Adrenal gland (tissue), 12 donors: ENCODE data around the gene ASZ1. TPM values are rescaled to one million over a fixed set of nuclear protein-coding genes. Genes with fewer than 3 reads are reported as not detected.
"Not testable (repeated sequence)": the region's sequence is repeated elsewhere in the genome, so short reads cannot be mapped to it uniquely, and the experiment has no call there.

ENCODE experiments used
- DNase-seq, 7 donors: peaks; one replicate each; pipeline ENCODE4 v3.0.0-alpha.2; 2019 to 2020
- H3K27ac ChIP-seq, 5 donors: fragments of 200-600 bp; sonication (generic) in 4 of 5; 1 replicate in 3 of 5; 2 replicates in 2 of 5; pipeline versions ENCODE4 v1.5.1 to v1.8.0; 2016 to 2020; ENCODE audit warnings: mild to moderate bottlenecking in 1 of 5
- H3K27me3 ChIP-seq: fragments of 200-600 bp; 2 replicates; pipeline ENCODE4 v1.8.0; 2021
- H3K36me3 ChIP-seq, 2 donors: fragments of 200-600 bp; replicated peaks in 1 of 2; 1 replicate in 1 of 2; 2 replicates in 1 of 2; pipeline versions ENCODE4 v1.5.1 to v1.8.0; 2018 to 2022
- H3K4me1 ChIP-seq, 2 donors: fragments of 200-600 bp; replicated peaks in 1 of 2; 1 replicate in 1 of 2; 2 replicates in 1 of 2; pipeline versions ENCODE4 v1.5.1 to v1.8.0; 2018 to 2021
- H3K4me3 ChIP-seq, 4 donors: fragments of 200-600 bp; sonication (generic) in 3 of 4; one replicate each; pipeline ENCODE4 v1.5.1; 2016 to 2018
- H3K9me3 ChIP-seq, 3 donors: fragments of 200-600 bp; sonication (generic) in 1 of 3; replicated peaks in 1 of 3; 1 replicate in 2 of 3; 2 replicates in 1 of 3; pipeline versions ENCODE4 v1.5.1 to v1.8.0; 2016 to 2021
- POLR2A ChIP-seq, 2 donors: fragments of 450-650 bp; IDR thresholded peaks; one replicate each; pipeline ENCODE4 v1.6.1; 2017; ENCODE audit warnings: antibody characterized with exemption in 2 of 2, mild to moderate bottlenecking in 2 of 2, moderate library complexity in 1 of 2
- WGBS, 4 donors: extraction: QIAGEN DNeasy Blood & Tissue Kit in 2 of 4; methylation state at CpG; one replicate each; pipeline versions ENCODE4 v1.1.5 to v1.1.7; 2013 to 2017; 5-methylcytosine and 5-hydroxymethylcytosine counted together
- intact Hi-C, 2 donors: fragments of 100-400 bp; cut with DNase I; formaldehyde crosslinking; loops; one replicate each; pipeline versions ENCODE4 v1.14.1 to v1.15.0; 2022 to 2023
- polyA plus RNA-seq, 3 donors: library from polyadenylated mRNA; stranded (reverse); fragments of 200-250 nt in 2 of 3; fragments of 350-450 nt in 1 of 3; fragmentation: Illumina TruSeq in 1 of 3; extraction: RNeasy Lipid Tissue Mini Kit (QIAGEN cat#74804) in 1 of 3; gene quantifications; one replicate each; pipeline ENCODE4 v1.2.3, GENCODE V29; 2013 to 2014
- total RNA-seq, 9 donors: library from RNA; depleted of rRNA in 4 of 9; stranded (reverse); fragments of >200 nt in 4 of 9; fragments of 120-200 nt in 1 of 9; fragmentation: NEBNext Ultra II Directional in 1 of 9; extraction: Animal tissue kit (Norgen Biotek cat#: 25700) in 1 of 9; gene quantifications; one replicate each; pipeline versions ENCODE4 v1.1.0 to v1.2.4, GENCODE V29; 2013 to 2023
- TF ChIP-seq, protein P1 (sequence below), 6 experiments: fragments of 450-650 bp in 4 of 6; fragments of 200-600 bp in 2 of 6; sonication (generic) in 1 of 6; IDR thresholded peaks; 1 replicate in 5 of 6; 2 replicates in 1 of 6; pipeline versions ENCODE4 v1.5.1 to v1.8.0; 2016 to 2021; ENCODE audit warnings: antibody characterized with exemption in 6 of 6, mild to moderate bottlenecking in 2 of 6, moderate library complexity in 1 of 6
- donor health status: healthy with polysubstance abuse.
- donor health status: Bipolar disorder and iron deficiency.
- donor health status: DM: yes; HTN: yes; CAD: no.
- donor health status: DM: no; HTN: no; CAD: no.
- donor health status: DM: no; HTN: no; CAD: no.
- donor health status: DM: yes; HTN: yes; CAD: no.

The ASZ1 gene
- total and polyA plus RNA-seq, 12 donors, result not detected

GRCh38 chr7:117424090-117424829 is 3.0 kb downstream of the ASZ1 start:
- no peaks in the 10 kb centered on the region for H3K27me3 ChIP-seq
- WGBS, 4 donors, result 57 to 72% (median 66%) methylated on average over 3 of the region's 3 CpGs
- H3K27ac ChIP-seq, result no peak overlapping the region
- intact Hi-C loops, result no loop called here
- H3K36me3 ChIP-seq, result no peaks in the 10 kb centered on the region
- no peak for TF ChIP-seq POLR2A (IDR thresholded peaks at IDR 0.05)
- TF ChIP-seq, protein P1, sequence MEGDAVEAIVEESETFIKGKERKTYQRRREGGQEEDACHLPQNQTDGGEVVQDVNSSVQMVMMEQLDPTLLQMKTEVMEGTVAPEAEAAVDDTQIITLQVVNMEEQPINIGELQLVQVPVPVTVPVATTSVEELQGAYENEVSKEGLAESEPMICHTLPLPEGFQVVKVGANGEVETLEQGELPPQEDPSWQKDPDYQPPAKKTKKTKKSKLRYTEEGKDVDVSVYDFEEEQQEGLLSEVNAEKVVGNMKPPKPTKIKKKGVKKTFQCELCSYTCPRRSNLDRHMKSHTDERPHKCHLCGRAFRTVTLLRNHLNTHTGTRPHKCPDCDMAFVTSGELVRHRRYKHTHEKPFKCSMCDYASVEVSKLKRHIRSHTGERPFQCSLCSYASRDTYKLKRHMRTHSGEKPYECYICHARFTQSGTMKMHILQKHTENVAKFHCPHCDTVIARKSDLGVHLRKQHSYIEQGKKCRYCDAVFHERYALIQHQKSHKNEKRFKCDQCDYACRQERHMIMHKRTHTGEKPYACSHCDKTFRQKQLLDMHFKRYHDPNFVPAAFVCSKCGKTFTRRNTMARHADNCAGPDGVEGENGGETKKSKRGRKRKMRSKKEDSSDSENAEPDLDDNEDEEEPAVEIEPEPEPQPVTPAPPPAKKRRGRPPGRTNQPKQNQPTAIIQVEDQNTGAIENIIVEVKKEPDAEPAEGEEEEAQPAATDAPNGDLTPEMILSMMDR (IDR thresholded peaks at IDR 0.05), result no peak
- no peaks in the 10 kb centered on the region for H3K4me1 ChIP-seq
- no peak for DNase-seq
- no peaks in the 10 kb centered on the region for H3K9me3 ChIP-seq
- no peak overlapping the region for H3K4me3 ChIP-seq

DNA sequence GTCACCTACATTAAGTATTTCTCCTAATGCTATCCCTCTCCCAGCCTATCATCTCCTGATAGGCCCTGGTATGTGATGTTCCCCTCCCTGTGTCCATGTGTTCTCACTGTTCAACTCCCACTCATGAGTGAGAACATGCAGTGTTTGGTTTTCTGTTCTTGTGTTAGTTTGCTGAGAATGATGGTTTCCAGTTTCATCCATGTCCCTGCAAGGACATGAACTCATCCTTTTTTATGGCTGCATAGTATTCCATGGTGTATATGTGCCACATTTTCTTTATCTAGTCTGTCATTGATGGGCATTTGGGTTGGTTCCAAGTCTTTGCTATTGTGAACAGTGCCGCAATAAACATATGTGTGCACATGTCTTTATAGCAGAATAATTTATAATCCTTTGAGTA is 12.7 kb downstream of the ASZ1 start:
- H3K27me3 ChIP-seq, H3K36me3 ChIP-seq, intact Hi-C loops, H3K4me3 ChIP-seq, H3K27ac ChIP-seq, DNase-seq, H3K9me3 ChIP-seq, H3K4me1 ChIP-seq: not testable (repeated sequence)
- 91 to 95% (median 92%) methylated on average over 1 of the region's 1 CpG for WGBS, 4 donors

DNA sequence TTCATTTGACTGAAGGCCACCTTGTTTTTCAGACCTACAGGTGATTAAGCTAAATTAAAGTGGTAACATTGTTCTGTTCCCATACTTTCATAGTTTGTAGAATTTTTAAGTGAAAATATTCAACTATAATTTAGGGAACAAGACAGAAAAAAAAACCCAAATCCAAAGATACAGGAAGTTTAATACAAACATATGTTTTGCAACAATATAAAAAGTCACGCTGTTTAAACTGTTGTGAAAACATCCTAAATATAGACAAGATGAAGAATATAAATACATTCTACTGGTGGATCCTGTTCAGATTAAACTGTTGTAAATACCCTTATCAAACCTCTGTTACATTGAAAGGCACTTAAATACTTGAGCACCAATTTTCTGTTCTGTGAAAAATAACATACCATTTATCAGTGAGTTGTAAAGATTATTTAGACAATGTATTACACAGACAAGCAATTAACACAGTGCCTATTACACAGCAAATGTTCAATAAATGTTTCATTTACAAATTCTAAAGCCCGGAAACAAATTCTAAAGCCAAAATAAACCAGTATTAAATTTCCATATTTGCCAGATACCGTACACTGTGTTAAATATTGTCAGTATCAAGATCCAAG is 14.2 kb downstream of the ASZ1 start:
- Histone ChIP-seq H3K27ac (no peak overlapping the region), H3K4me3 (no peak overlapping the region), H3K36me3 (no peaks in the 10 kb centered on the region), H3K9me3 (no peaks in the 10 kb centered on the region), H3K27me3 (no peaks in the 10 kb centered on the region), H3K4me1 (no peaks in the 10 kb centered on the region)
- WGBS, 4 donors, result 59 to 72% (median 65%) methylated on average over 3 of the region's 3 CpGs
- intact Hi-C loops, result no loop called here
- no peak for DNase-seq
- TF ChIP-seq, protein P1 (IDR thresholded peaks at IDR 0.05), result no peak
- no peak for TF ChIP-seq POLR2A (IDR thresholded peaks at IDR 0.05)

- no peaks in the 10 kb centered on the region for H3K36me3 ChIP-seq
- H3K4me1 ChIP-seq, result no peaks in the 10 kb centered on the region
- no peak overlapping the region for H3K27ac ChIP-seq
- no peak overlapping the region for H3K4me3 ChIP-seq
- no peak for DNase-seq
- 34 to 49% (median 47%) methylated on average over 1 of the region's 1 CpG for WGBS, 4 donors
- no peaks in the 10 kb centered on the region for H3K27me3 ChIP-seq
- intact Hi-C loops, result no loop called here
- TF ChIP-seq POLR2A (IDR thresholded peaks at IDR 0.05), result no peak
- TF ChIP-seq, protein P1 (IDR thresholded peaks at IDR 0.05), result no peak
- no peaks in the 10 kb centered on the region for H3K9me3 ChIP-seq
Measured at GRCh38 chr7:117412390-117412789, 14.9 kb downstream of the ASZ1 start.

DNA sequence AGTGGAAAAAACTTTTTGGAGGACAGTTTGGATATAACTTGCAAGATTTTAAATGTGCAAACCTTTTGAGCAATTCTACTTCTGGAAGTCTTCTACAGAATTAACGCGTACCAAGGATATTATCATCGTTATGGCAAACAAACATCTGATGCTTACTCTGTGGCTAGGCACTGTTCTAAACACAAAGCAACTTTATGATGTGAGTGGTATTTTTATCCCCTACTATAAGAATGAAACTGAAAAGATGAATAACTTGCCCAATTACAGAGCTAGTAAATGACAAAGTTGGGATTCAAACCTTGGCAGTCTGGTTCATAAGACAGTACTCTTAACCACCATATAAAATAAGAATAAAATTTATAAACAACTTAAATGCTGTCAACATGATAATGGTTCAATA is 15.8 kb downstream of the ASZ1 start:
- Histone ChIP-seq H3K4me1 (no peaks in the 10 kb centered on the region), H3K27ac (no peak overlapping the region), H3K9me3 (no peaks in the 10 kb centered on the region), H3K36me3 (no peaks in the 10 kb centered on the region), H3K4me3 (no peak overlapping the region), H3K27me3 (no peaks in the 10 kb centered on the region)
- 74 to 83% (median 82%) methylated on average over 3 of the region's 3 CpGs for WGBS, 4 donors
- no peak for DNase-seq
- no peak for TF ChIP-seq POLR2A (IDR thresholded peaks at IDR 0.05)
- TF ChIP-seq, protein P1 (IDR thresholded peaks at IDR 0.05), result no peak
- intact Hi-C loops, result no loop called here
